ENCODE measurements around the gene MMS19. TPM values are rescaled to one million over a fixed set of nuclear protein-coding genes. Genes with fewer than 3 reads are reported as not detected.

Gene MMS19
- total RNA-seq, 2 experiments from 2014 or later = 84.7 to 86.8 TPM

GRCh38 chr10:97522937-97523336 is 24.7 kb upstream of the MMS19 start:
- DNase-seq = no peak
- Mint-ChIP-seq H3K9me3 (no peaks in the 10 kb centered on the region), H3K4me1 (ENCODE audit: low read depth) (no peaks in the 10 kb centered on the region), H3K36me3 (no peaks in the 10 kb centered on the region), H3K27ac (no peak overlapping the region), H3K27me3 (no peaks in the 10 kb centered on the region), H3K4me3 (no peak overlapping the region)
- intact Hi-C loops (cut with micrococcal nuclease) = no loop called here
- CTCF ChIA-PET = interaction anchor here (0.8 to 2.6 kb wide), 4 partner anchors 11 to 178 kb away, joined by 3 to 11 read pairs (median 4); partner anchors contain the start of gene ANKRD2
- POLR2A ChIA-PET = no interaction called here

- Mint-ChIP-seq H3K9me3 (no peaks in the 10 kb centered on the region), H3K4me1 (ENCODE audit: low read depth) (no peaks in the 10 kb centered on the region), H3K4me3 (no peak overlapping the region), H3K36me3 (no peaks in the 10 kb centered on the region), H3K27me3 (peaks cover under 1% of the 10 kb centered on the region), H3K27ac (no peak overlapping the region)
- POLR2A ChIA-PET = no interaction called here
- CTCF ChIA-PET = interaction anchor here (0.9 to 2.6 kb wide), 6 partner anchors 12 to 60 kb away, joined by 3 to 11 read pairs (median 4); partner anchors contain the start of gene ANKRD2
- intact Hi-C loops (cut with micrococcal nuclease) = no loop called here
- DNase-seq = no peak
These were observed 23.8 kb upstream of the MMS19 start for GRCh38 chr10:97522071-97522470.

- peaks cover 2% of the 10 kb centered on the region for H3K27me3 Mint-ChIP-seq
- no peak overlapping the region for H3K27ac Mint-ChIP-seq
- H3K4me3 Mint-ChIP-seq = no peak overlapping the region
- H3K9me3 Mint-ChIP-seq = no peaks in the 10 kb centered on the region
- intact Hi-C loops (cut with micrococcal nuclease) = no loop called here
- ChIA-PET CTCF (interaction anchor here (0.9 to 2.6 kb wide), 6 partner anchors 13 to 113 kb away, joined by 3 to 11 read pairs (median 4); partner anchors contain the start of gene ANKRD2), POLR2A (no interaction called here)
- no peaks in the 10 kb centered on the region for H3K4me1 Mint-ChIP-seq (ENCODE audit: low read depth)
- H3K36me3 Mint-ChIP-seq = no peaks in the 10 kb centered on the region
- DNase-seq = no peak
These were observed 22.9 kb upstream of the MMS19 start for GRCh38 chr10:97520978-97521761.

GRCh38 chr10:97520520-97520919 is 22.3 kb upstream of the MMS19 start:
- peaks cover 4% of the 10 kb centered on the region for H3K27me3 Mint-ChIP-seq
- no peaks in the 10 kb centered on the region for H3K9me3 Mint-ChIP-seq
- CTCF ChIA-PET = interaction anchor here (1.2 to 2.6 kb wide), 3 partner anchors 14 to 112 kb away, joined by 3 to 11 read pairs (median 5); no protein-coding TSS in a partner anchor
- no peaks in the 10 kb centered on the region for H3K4me1 Mint-ChIP-seq (ENCODE audit: low read depth)
- DNase-seq = no peak
- H3K36me3 Mint-ChIP-seq = no peaks in the 10 kb centered on the region
- POLR2A ChIA-PET = no interaction called here
- no peak overlapping the region for H3K27ac Mint-ChIP-seq
- intact Hi-C loops (cut with micrococcal nuclease) = no loop called here
- no peak overlapping the region for H3K4me3 Mint-ChIP-seq

- H3K27me3 Mint-ChIP-seq = peaks cover 7% of the 10 kb centered on the region
- H3K4me3 Mint-ChIP-seq = no peak overlapping the region
- no peak for DNase-seq
- no peaks in the 10 kb centered on the region for H3K36me3 Mint-ChIP-seq
- no peaks in the 10 kb centered on the region for H3K4me1 Mint-ChIP-seq (ENCODE audit: low read depth)
- no peaks in the 10 kb centered on the region for H3K9me3 Mint-ChIP-seq
- H3K27ac Mint-ChIP-seq = no peak overlapping the region
- intact Hi-C loops (cut with micrococcal nuclease) = no loop called here
- ChIA-PET CTCF (no interaction called here), POLR2A (no interaction called here)
These were observed 21.1 kb upstream of the MMS19 start for GRCh38 chr10:97519342-97519741.

GRCh38 chr10:97518301-97519043 is 20.2 kb upstream of the MMS19 start:
- no peaks in the 10 kb centered on the region for H3K9me3 Mint-ChIP-seq
- peaks cover 7% of the 10 kb centered on the region for H3K27me3 Mint-ChIP-seq
- no peak overlapping the region for H3K4me3 Mint-ChIP-seq
- no peaks in the 10 kb centered on the region for H3K4me1 Mint-ChIP-seq (ENCODE audit: low read depth)
- no peak overlapping the region for H3K27ac Mint-ChIP-seq
- DNase-seq = no peak
- H3K36me3 Mint-ChIP-seq = no peaks in the 10 kb centered on the region
- intact Hi-C loops (cut with micrococcal nuclease) = no loop called here
- ChIA-PET POLR2A (no interaction called here), CTCF (no interaction called here)

- no peak overlapping the region for H3K4me3 Mint-ChIP-seq
- CTCF ChIA-PET = interaction anchor here (1.3 kb wide), 1 partner anchor 18 kb away, joined by 3 read pairs; no protein-coding TSS in a partner anchor
These were observed 19.6 kb upstream of the MMS19 start for GRCh38 chr10:97517778-97518300.

GRCh38 chr10:97517096-97517750 is 19.0 kb upstream of the MMS19 start:
- no peak overlapping the region for H3K27ac Mint-ChIP-seq
- H3K27me3 Mint-ChIP-seq = peaks cover 7% of the 10 kb centered on the region
- no peak overlapping the region for H3K4me3 Mint-ChIP-seq
- CTCF ChIA-PET = interaction anchor here (1.3 to 1.4 kb wide), 2 partner anchors 16 to 18 kb away, joined by 3 to 4 read pairs; no protein-coding TSS in a partner anchor
- intact Hi-C loops (cut with micrococcal nuclease) = no loop called here
- H3K9me3 Mint-ChIP-seq = no peaks in the 10 kb centered on the region
- H3K36me3 Mint-ChIP-seq = no peaks in the 10 kb centered on the region
- POLR2A ChIA-PET = no interaction called here
- no peak for DNase-seq
- H3K4me1 Mint-ChIP-seq (ENCODE audit: low read depth) = no peaks in the 10 kb centered on the region

More at GRCh38 chr10:97517778-97518300, 19.6 kb upstream of the MMS19 start:
- POLR2A ChIA-PET = no interaction called here
- Mint-ChIP-seq H3K27me3 (peaks cover 7% of the 10 kb centered on the region), H3K36me3 (no peaks in the 10 kb centered on the region), H3K4me1 (ENCODE audit: low read depth) (no peaks in the 10 kb centered on the region), H3K9me3 (no peaks in the 10 kb centered on the region), H3K27ac (no peak overlapping the region)
- DNase-seq = no peak
- intact Hi-C loops (cut with micrococcal nuclease) = no loop called here

GRCh38 chr10:97515271-97515978 is 17.2 kb upstream of the MMS19 start:
- H3K27me3 Mint-ChIP-seq = peaks cover 7% of the 10 kb centered on the region
- intact Hi-C loops (cut with micrococcal nuclease) = no loop called here

GRCh38 chr10:97514344-97514743 is 16.1 kb upstream of the MMS19 start:
- no peak overlapping the region for H3K4me3 Mint-ChIP-seq
- H3K27ac Mint-ChIP-seq = no peak overlapping the region
- ChIA-PET CTCF (interaction anchor here (0.8 to 1.2 kb wide), 3 partner anchors 20 to 40 kb away, joined by 3 to 4 read pairs (median 3); no protein-coding TSS in a partner anchor), POLR2A (no interaction called here)
- H3K9me3 Mint-ChIP-seq = no peaks in the 10 kb centered on the region
- no peaks in the 10 kb centered on the region for H3K4me1 Mint-ChIP-seq (ENCODE audit: low read depth)
- intact Hi-C loops (cut with micrococcal nuclease) = no loop called here
- no peaks in the 10 kb centered on the region for H3K36me3 Mint-ChIP-seq
- DNase-seq = no peak
- peaks cover 7% of the 10 kb centered on the region for H3K27me3 Mint-ChIP-seq

More at GRCh38 chr10:97515271-97515978, 17.2 kb upstream of the MMS19 start:
- POLR2A ChIA-PET = no interaction called here
- no peaks in the 10 kb centered on the region for H3K9me3 Mint-ChIP-seq
- H3K4me3 Mint-ChIP-seq = no peak overlapping the region
- H3K36me3 Mint-ChIP-seq = no peaks in the 10 kb centered on the region
- no peaks in the 10 kb centered on the region for H3K4me1 Mint-ChIP-seq (ENCODE audit: low read depth)
- no peak overlapping the region for H3K27ac Mint-ChIP-seq
- no peak for DNase-seq
- CTCF ChIA-PET = interaction anchor here (1.0 to 1.2 kb wide), 2 partner anchors 20 to 37 kb away, joined by 3 read pairs; no protein-coding TSS in a partner anchor

- CTCF ChIA-PET = no interaction called here
- H3K27ac Mint-ChIP-seq = no peak overlapping the region
- intact Hi-C loops (cut with micrococcal nuclease) = no loop called here
These were observed 14.8 kb upstream of the MMS19 start for GRCh38 chr10:97512993-97513392.

More at GRCh38 chr10:97512993-97513392, 14.8 kb upstream of the MMS19 start:
- POLR2A ChIA-PET = no interaction called here
- DNase-seq = no peak
- Mint-ChIP-seq H3K4me1 (ENCODE audit: low read depth) (peaks cover 2% of the 10 kb centered on the region), H3K4me3 (no peak overlapping the region), H3K27me3 (peaks cover 7% of the 10 kb centered on the region), H3K36me3 (no peaks in the 10 kb centered on the region), H3K9me3 (no peaks in the 10 kb centered on the region)

Data from activated CD4-positive, alpha-beta memory T cell treated with anti-CD3 and anti-CD28 coated beads for 36 hours (primary cell).